DLD1 (cell line): ENCODE measurements around the gene KLF15.

Source experiments
- in situ Hi-C: cut with HindIII; loops from 2 replicates; pipeline ENCODE4 v1.10.0; 2017; ENCODE audit warnings: low sequenced_read_pairs

The KLF15 gene

GRCh38 chr3:126390201-126390600, 33.0 kb upstream of the KLF15 start:
- in situ Hi-C loops, result loop anchor here (5.0 kb wide), 1 partner anchor 78 kb away; no protein-coding TSS in a partner anchor

- in situ Hi-C loops, result loop anchor here (5.0 kb wide), 1 partner anchor 77 kb away; no protein-coding TSS in a partner anchor
Observed at GRCh38 chr3:126389794-126390146, 32.6 kb upstream of the KLF15 start.

DNA sequence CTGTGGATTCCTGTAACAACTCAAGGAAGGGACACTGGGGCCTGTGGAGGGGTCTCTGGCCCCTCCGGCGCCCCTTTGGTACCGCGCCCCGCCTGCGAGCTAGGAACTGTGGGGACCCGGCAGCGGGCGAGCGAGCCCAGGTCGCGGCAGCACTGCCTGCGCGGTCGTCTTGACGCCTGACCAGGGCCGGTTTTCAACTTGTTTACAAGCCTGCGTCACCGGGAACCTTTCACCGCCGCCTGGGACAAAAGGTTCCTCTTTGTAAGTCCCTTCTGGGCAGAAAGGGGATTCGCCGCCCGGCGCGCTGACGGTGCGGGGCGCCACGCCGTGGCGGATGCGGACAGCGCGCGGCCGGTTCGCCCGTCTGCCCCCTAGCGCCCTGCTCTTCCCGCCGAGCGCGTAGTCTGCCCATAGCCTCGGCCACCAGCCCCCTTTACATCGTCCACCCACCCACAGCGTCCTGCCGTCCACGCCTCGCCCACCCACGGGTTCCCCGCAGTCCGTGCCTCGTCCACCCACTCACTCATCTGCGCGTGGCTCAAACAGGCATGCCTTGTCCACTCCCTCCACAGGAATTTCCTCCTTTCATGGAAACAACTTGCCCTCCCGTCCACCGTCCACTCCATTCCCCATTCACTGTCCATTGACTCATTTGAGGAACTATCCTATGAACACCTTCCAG, 32.0 kb upstream of the KLF15 start:
- in situ Hi-C loops, result no loop called here

DNA sequence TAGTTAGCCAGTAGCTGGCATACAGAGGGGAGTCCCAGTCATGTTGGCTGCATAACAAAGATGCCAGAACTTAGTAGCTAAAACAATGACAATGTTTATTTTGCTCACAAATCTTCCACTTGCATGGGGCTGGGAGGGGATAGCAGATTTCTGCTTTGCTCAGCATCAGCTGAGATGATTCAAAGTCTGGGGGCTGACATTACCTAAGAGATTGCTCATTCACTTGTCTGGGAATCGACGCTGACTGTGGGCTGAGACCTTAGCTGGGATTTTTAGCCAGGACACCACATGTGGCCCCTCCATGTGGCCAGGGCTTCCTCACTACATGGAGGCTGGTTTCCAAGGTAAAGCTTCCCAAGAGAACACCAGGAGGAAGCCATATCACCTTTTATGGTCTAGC, 24.8 kb upstream of the KLF15 start:
- in situ Hi-C loops, result no loop called here

- in situ Hi-C loops, result no loop called here
Observed at GRCh38 chr3:126380011-126380768, 23.0 kb upstream of the KLF15 start.

DNA sequence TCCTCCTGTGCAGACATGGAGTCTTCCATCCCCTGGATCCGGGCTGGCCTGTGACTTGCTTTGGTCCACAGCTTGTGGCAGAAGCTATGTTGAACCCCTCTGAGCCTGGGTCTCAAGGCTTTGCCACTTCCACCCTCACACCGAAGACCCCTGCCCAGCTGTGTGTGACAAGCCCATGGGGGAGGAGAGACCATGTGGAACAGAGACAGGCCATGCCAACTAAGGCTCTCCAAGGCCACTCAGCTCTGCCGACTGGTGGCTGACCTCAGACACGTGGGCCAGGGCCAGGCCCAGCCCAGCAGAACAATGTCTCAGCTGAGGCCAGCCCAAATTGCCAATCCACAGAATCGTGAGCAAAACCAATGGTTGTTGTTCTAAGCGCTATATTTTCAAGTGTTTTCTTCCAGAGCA, 21.1 kb upstream of the KLF15 start:
- in situ Hi-C loops, result no loop called here

DNA sequence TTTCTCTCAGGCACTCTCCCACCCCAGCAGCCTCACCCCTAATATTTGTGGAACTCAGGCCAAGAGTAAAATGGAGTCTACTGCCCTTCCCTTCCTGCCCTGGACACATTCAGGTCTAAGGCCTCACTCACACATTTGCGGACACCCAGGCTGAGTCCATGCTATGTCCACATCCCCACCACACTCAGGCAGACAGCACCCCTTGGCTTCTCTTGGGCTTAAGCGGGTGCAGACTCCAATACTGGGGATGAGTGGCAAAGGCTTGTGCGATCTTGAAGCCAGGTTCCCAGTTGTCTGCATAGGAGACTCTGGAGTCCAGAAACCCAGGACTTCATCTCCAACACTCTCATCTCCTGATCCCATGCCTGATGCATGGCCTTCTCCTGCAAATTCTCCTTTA, 20.0 kb upstream of the KLF15 start:
- in situ Hi-C loops, result no loop called here

DNA sequence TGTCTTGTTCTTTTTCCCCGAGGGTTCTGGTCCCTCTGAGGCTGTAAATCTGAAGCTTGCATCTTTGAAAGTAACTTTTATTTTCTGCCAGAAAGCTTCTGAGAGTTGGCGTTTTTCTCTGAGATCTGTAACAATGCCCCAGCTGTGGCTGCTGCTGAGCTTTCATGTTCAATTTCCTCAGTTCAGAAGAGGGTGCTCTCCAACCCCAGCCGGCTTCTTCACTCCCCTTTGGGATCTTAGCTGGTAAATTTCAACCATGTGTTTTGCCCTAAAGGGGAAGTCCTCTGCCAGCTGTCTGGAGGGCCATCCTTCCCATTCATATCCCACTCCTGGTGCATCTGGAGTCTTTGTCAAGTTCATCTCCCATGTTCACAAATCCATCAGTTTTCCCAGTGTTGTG, 19.2 kb upstream of the KLF15 start:
- in situ Hi-C loops, result no loop called here

DNA sequence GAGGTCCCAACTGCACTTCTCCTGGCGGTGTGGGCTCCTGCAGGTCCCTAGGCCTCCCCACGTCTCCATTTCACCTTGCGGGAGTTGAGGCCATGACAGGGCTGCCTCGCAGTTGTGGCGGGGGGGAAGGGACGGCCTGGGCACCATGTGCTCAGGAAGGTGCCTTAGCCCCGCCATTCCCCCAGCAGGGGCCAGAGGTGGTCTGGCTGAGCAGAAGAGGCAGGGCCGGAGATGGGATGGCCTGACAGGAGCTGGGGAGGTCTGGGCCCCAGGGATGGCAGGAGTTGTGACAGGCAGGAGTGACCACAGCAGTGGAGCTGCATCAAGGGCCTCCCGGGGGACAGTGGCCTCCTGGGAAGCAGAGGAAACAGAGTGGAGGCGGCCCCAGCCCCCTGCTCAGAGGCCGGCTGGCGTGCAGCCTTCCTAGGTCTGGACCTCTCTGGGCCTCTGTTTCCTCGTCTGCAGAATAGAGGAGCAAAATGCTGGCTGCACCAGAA, 18.7 kb upstream of the KLF15 start:
- in situ Hi-C loops, result no loop called here

DNA sequence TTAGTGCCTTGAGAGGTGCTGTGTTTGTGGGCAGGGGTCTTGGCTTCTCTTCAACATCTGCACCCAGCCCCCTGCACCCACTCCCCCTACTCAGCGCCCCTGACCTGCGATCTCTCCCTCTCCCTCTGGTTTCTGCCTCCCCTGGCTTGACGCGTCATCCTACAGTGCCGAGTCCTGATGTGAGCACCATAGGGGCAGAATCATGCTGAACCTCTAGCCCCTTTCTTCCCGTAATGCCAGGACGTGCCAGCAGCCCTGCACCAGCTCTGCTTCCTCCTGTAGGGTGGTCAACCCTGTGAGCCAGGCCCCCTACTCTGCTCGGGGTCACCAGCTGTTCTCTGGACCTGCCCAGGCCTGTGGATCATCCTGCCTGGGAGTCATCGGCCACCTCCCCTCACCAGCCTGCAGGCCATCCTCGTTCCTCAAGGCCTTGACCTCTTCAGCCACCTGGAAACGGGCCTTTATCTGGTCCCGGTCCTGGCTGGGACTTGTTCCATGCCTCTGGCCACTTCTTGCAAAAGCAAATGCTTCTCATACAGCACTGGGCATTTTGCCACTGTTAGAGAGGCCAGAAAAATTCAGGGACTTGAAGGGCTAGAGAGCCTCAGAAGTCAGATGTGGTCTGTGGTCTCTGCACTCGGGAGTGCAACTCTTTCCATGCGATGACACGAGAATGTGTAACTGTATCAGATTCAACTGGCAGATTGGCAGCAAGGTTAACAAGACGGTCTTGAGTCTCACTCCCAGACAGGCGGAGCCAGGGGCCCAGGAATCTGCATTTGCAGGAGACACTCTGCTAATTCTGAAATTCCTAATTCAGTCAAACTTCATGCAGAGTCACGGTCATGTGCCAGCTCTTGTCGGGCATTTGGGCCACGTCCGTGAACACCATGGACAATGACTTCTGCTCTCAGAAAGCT, 16.7 kb upstream of the KLF15 start:
- in situ Hi-C loops, result no loop called here

DNA sequence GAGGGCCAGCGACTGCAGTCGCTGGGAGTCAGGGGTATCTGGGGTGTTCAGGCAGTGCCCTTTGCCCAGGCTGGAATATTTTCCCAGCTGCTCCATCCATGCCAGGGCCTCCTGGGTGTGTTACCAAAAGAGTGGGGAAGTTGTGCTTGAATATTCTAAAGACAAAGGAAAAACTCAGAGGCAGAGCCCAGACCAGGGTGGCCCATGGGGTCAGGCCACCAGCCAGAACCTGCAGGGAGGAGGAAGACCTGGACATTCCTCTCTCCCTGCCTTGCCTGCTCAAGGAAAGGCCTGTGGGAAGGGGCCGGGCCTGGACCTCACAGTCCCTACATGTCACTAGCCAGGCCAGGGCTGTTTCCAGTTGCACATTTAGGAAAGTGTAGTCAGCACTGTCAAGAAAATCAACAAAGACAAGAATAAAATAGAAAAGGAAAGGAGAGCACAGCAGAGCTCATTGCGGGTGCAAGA, 16.0 kb upstream of the KLF15 start:
- in situ Hi-C loops, result no loop called here

GRCh38 chr3:126372413-126373145, 15.4 kb upstream of the KLF15 start:
- in situ Hi-C loops, result no loop called here

GRCh38 chr3:126371096-126371705, 14.0 kb upstream of the KLF15 start:
- in situ Hi-C loops, result no loop called here

GRCh38 chr3:126370606-126371005, 13.4 kb upstream of the KLF15 start:
- in situ Hi-C loops, result no loop called here

- in situ Hi-C loops, result no loop called here
Observed at GRCh38 chr3:126370055-126370454, 12.8 kb upstream of the KLF15 start.

GRCh38 chr3:126369490-126369889, 12.3 kb upstream of the KLF15 start:
- in situ Hi-C loops, result loop anchor here (10.0 kb wide), 1 partner anchor 235 kb away; no protein-coding TSS in a partner anchor

DNA sequence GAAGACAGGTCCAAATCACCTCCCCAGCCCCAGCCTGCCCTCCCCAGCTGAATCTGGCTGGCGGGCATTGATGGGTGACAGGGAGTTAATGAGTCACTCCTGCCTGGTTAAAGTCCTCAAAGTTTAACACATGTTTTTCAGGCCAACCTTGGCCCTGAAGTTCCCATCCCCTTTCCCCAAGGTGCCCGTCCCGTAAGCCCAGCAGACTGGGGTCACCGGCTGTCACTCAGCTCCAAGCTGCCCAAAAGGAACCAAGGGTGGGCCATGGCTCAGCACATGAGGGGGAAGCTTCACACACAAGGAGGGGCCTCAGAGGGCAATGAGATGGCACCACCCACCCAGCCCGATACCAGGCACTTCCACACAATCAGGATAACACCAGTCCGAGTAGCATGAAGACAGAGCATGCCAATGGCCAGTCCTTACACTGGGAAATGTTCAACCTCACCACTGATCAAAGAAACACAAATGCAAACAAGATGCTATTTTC, 10.2 kb upstream of the KLF15 start:
- in situ Hi-C loops, result loop anchor here (10.0 kb wide), 1 partner anchor 233 kb away; no protein-coding TSS in a partner anchor

DNA sequence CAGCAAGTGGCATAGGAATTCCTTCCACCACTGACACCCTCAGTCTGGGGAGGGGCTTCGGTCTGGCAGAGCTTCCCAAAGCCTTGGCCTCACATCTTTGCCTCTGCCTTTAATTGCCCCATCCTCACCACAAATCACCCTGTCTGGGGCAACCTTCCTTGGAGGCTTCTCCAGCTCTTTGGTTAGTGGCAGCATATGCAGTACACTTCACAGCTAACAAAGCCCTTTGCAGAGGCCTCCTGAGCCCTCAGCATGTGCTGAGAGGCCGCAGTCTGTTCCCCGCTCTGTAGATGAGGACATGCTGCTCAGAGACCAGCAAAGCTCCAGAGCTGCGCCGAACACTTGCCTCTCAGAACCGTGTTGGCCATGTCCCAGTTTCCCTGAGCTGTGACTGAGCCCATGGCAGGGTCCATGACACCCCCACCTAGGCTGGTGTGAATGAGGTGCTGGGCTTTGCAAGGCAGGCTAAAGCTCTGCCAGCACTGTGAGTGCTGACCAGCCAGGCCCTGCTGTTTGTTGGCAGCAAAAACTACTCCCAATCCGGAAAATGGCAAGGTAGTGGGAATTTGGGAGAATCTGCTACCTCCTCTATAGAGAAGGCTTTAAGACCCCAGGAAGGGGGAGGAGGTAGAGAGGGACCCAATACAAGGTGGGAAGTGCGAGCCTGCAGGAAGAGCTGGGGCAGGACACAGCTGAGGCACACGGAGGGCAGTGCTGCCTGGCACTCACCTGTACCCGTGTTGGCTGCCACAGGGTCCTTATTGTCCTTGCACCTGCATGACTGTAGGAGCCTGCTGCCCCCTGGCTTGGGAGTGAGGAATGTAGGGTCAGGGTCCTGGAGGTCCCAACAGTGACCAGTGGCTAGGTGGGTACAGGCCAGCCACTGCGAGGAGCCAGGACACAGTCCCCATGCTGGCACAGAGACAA, 8.4 kb upstream of the KLF15 start:
- in situ Hi-C loops, result loop anchor here (10.0 kb wide), 1 partner anchor 231 kb away; no protein-coding TSS in a partner anchor
